ENCODE measurements around the gene ITGAE. TPM values are rescaled to one million over a fixed set of nuclear protein-coding genes. Genes with fewer than 3 reads are reported as not detected.
A peak's percentile ranks its signal among the peaks of the same experiment; 100 is the strongest.
"Not testable (repeated sequence)": the region's sequence is repeated elsewhere in the genome, so short reads cannot be mapped to it uniquely, and the experiment has no call there.

ITGAE gene
- total RNA-seq, 2 donors from 2014 or later: 9.1 to 12.9 TPM

DNA sequence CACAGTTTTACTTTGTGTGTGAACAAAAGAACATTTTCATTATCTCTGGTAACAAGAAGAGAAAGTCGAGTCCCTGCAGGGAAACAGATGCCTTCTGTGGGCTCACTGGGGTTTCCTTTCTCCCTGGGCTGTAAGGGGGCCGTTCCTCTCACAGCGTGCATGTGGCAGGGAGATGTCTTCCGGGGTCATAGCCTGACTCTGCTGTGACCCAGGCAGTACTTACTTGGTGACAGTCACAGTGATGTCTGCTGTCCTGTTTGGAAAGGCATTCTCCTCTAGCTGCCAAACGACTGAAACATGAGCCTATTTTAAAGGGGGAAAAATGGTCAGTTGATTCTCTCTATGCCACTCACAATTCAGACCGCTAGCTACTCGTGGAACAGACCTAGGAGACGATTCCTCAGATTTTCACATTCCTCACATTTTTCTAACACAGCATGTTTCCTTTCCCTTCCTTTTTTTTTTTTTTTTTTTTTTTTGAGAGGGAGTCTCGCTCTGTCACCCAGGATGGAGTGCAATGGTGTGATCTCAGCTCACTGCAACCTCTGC, 70.0 kb downstream of the ITGAE start:
- no peak for TF ChIP-seq POLR2A (IDR thresholded peaks at IDR 0.05)
- TF ChIP-seq CTCF (IDR thresholded peaks at IDR 0.05): no peak
- Histone ChIP-seq H3K4me1 (no peaks in the 10 kb centered on the region), H3K4me3 (no peak overlapping the region), H3K27me3 (no peaks in the 10 kb centered on the region), H3K9me3 (no peaks in the 10 kb centered on the region), H3K27ac (no peak overlapping the region), H3K36me3 (replicated peaks in 1 of 2; ENCODE audit: insufficient read depth in 1 of 2, low read depth in 2 of 2) (no peaks in the 10 kb centered on the region)
- WGBS, 2 donors: 44 to 46% methylated on average over 8 to 9 of the region's 9 CpGs
- no peak for ATAC-seq
- intact Hi-C loops (cut with DNase I): loop anchor here (10.0 kb wide), 1 partner anchor 94 kb away; no protein-coding TSS in a partner anchor
- DNase-seq: no peak

GRCh38 chr17:3729881-3730280, 71.1 kb downstream of the ITGAE start:
- ATAC-seq (no peak), DNase-seq (no peak)
- no peaks in the 10 kb centered on the region for H3K9me3 ChIP-seq
- intact Hi-C loops (cut with DNase I): loop anchor here (10.0 kb wide), 1 partner anchor 95 kb away; no protein-coding TSS in a partner anchor
- H3K36me3 ChIP-seq (replicated peaks in 1 of 2; ENCODE audit: insufficient read depth in 1 of 2, low read depth in 2 of 2): no peaks in the 10 kb centered on the region
- 51 to 66% methylated on average over 4 to 6 of the region's 6 CpGs for WGBS, 2 donors
- no peaks in the 10 kb centered on the region for H3K27me3 ChIP-seq
- no peaks in the 10 kb centered on the region for H3K4me1 ChIP-seq
- H3K27ac ChIP-seq: no peak overlapping the region
- TF ChIP-seq POLR2A (IDR thresholded peaks at IDR 0.05) (no peak), CTCF (IDR thresholded peaks at IDR 0.05) (no peak)
- no peak overlapping the region for H3K4me3 ChIP-seq

DNA sequence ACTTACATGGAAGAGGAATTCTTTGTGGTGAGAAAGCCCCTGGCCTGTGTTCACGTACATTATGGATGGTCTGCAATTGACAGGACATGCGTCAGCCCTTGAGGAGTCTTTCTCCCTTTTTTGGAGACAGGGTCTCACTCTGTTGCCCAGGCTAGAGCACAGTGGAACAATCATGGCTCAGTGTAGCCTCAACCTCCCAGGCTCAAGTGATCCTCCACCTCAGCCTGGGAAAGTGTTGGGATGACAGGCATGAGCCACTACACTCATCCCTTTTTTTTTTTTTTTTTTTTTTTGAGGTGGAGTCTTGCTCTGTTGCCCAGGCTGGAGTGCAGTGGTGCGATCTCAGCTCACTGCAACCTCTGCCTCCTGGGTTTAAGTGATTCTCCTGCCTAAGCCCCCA, 72.9 kb downstream of the ITGAE start:
- 94 to 95% methylated on average over 3 of the region's 3 CpGs for WGBS, 2 donors
- H3K27ac ChIP-seq; H3K36me3 ChIP-seq (replicated peaks in 1 of 2; ENCODE audit: insufficient read depth in 1 of 2, low read depth in 2 of 2); H3K9me3 ChIP-seq; DNase-seq; H3K27me3 ChIP-seq; ATAC-seq; intact Hi-C loops (cut with DNase I); H3K4me1 ChIP-seq; H3K4me3 ChIP-seq: not testable (repeated sequence)

- H3K9me3 ChIP-seq: no peaks in the 10 kb centered on the region
- no peaks in the 10 kb centered on the region for H3K36me3 ChIP-seq (replicated peaks in 1 of 2; ENCODE audit: insufficient read depth in 1 of 2, low read depth in 2 of 2)
- intact Hi-C loops (cut with DNase I): no loop called here
- WGBS, 2 donors: 27 to 85% methylated on average over 2 of the region's 2 CpGs
- TF ChIP-seq CTCF (IDR thresholded peaks at IDR 0.05) (no peak), POLR2A (IDR thresholded peaks at IDR 0.05) (no peak)
- H3K4me1 ChIP-seq: peaks cover 19% of the 10 kb centered on the region
- DNase-seq: no peak
- no peaks in the 10 kb centered on the region for H3K27me3 ChIP-seq
- no peak overlapping the region for H3K27ac ChIP-seq
- no peak for ATAC-seq
- no peak overlapping the region for H3K4me3 ChIP-seq
Measured at GRCh38 chr17:3727041-3727440, 73.9 kb downstream of the ITGAE start.

- intact Hi-C loops (cut with DNase I): no loop called here
- Histone ChIP-seq H3K4me3 (peak overlapping the region; percentile 72 to 79), H3K27me3 (no peaks in the 10 kb centered on the region), H3K27ac (peak overlapping the region in 1 of 4 donors; percentile 61), H3K36me3 (replicated peaks in 1 of 2; ENCODE audit: insufficient read depth in 1 of 2, low read depth in 2 of 2) (no peaks in the 10 kb centered on the region), H3K4me1 (peaks cover 22% of the 10 kb centered on the region), H3K9me3 (no peaks in the 10 kb centered on the region)
- TF ChIP-seq POLR2A (IDR thresholded peaks at IDR 0.05) (no peak), CTCF (IDR thresholded peaks at IDR 0.05) (no peak)
- 14 to 31% methylated on average over 12 to 27 of the region's 27 CpGs for WGBS, 2 donors
- DNase-seq: peak in 1 of 4 donors; percentile 16
- ATAC-seq: no peak
Measured at GRCh38 chr17:3724378-3725077, 76.5 kb downstream of the ITGAE start.
